OCI-LY3 (cell line): ENCODE data around the gene FAM156A.

Experiments used
- CTCF ChIP-seq: fragments of 200-600, 300-600 bp; sonication (generic); IDR thresholded peaks from 2 replicates; pipeline ENCODE4 v1.5.1; 2014; ENCODE audit warnings: antibody characterized with exemption, low read length, low read depth
- EZH2phosphoT487 ChIP-seq: fragments of 200-600 bp; shearing (Covaris generic); IDR thresholded peaks from 2 replicates; pipeline ENCODE4 v1.6.1; 2018; ENCODE audit warnings: antibody characterized with exemption, mixed run types, low read depth

- TF ChIP-seq CTCF (no peak), EZH2phosphoT487 (no peak)
These were observed 46.5 kb upstream of the FAM156A start for GRCh38 chrX:53004811-53005210.
